HT1080 (cell line): Measurements from ENCODE around the gene CEP350. TPM values are rescaled to one million over a fixed set of nuclear protein-coding genes. Genes with fewer than 3 reads are reported as not detected.

ENCODE experiments used
- DNase-seq: peaks from one replicate; pipeline ENCODE4 v3.0.0-alpha.2; 2015; ENCODE audit warnings: low read depth
- total RNA-seq: library from RNA; depleted of rRNA; stranded (reverse); fragments of >200 nt; shearing (Covaris generic); gene quantifications from 2 replicates; pipeline ENCODE4 v1.2.3, GENCODE V29; 2014; rRNA removed

CEP350 gene
- total RNA-seq, 1 experiment from 2014 or later, result 23.4 TPM

- DNase-seq, result peak; percentile 78
Measured at GRCh38 chr1:180154325-180155181, 199.9 kb downstream of the CEP350 start, which contains the start of gene QSOX1. Gene QSOX1 (plus strand): TSS chr1:180154869. CDS start chr1:180154908, 39 bp downstream.

- DNase-seq, result no peak
Measured at GRCh38 chr1:180155182-180155682, 200.6 kb downstream of the CEP350 start.

- DNase-seq, result no peak
Measured at GRCh38 chr1:180156201-180156600, 201.6 kb downstream of the CEP350 start.

GRCh38 chr1:180156631-180157091, 202.1 kb downstream of the CEP350 start:
- DNase-seq, result peak; percentile 56

GRCh38 chr1:180157108-180157507, 202.5 kb downstream of the CEP350 start:
- peak; percentile 64 for DNase-seq

- DNase-seq, result no peak
Measured at GRCh38 chr1:180157576-180158057, 203.0 kb downstream of the CEP350 start.

GRCh38 chr1:180158149-180159147, 203.8 kb downstream of the CEP350 start:
- DNase-seq, result no peak

- DNase-seq, result no peak
Measured at GRCh38 chr1:180160357-180160756, 205.7 kb downstream of the CEP350 start.

- DNase-seq, result no peak
Measured at GRCh38 chr1:180163041-180163440, 208.4 kb downstream of the CEP350 start.

Other genes with a start within 250 kb of the CEP350 start
- gene FAM163A, start 211.5 kb upstream of the CEP350 start, total RNA-seq, result not detected in 2 replicates
- gene TOR1AIP2, start 77.0 kb upstream of the CEP350 start, total RNA-seq, result 124 and 168 TPM in 2 replicates
- 31.5 and 36.6 TPM in 2 replicates for gene TOR1AIP1, start 72.5 kb upstream of the CEP350 start, total RNA-seq
- gene QSOX1, start 200.1 kb downstream of the CEP350 start, total RNA-seq, result 191 and 201 TPM in 2 replicates